ENCODE data around the gene PHC2. TPM values are rescaled to one million over a fixed set of nuclear protein-coding genes. Genes with fewer than 3 reads are reported as not detected.

Gene PHC2
- total RNA-seq, 2 experiments from 2014 or later, result 34.0 to 35.0 TPM

GRCh38 chr1:33344896-33345560 is 85.9 kb downstream of the PHC2 start:
- H3K79me2 ChIP-seq (ENCODE audit: insufficient read depth, low read depth, low read length), result peaks cover 14% of the 10 kb centered on the region; the same call in 1 of the 2 replicates
- H3K36me3 ChIP-seq (ENCODE audit: insufficient read depth, low read length), result peaks cover 14% of the 10 kb centered on the region; the same call in 1 of the 2 replicates
- no peaks in the 10 kb centered on the region for H3K9me2 ChIP-seq (ENCODE audit: insufficient read depth, low read length)
- peaks cover 39% of the 10 kb centered on the region for H3K4me1 ChIP-seq (ENCODE audit: insufficient read depth, low read length, poor library complexity, severe bottlenecking)
- POLR2A ChIA-PET, result no interaction called here
- no peaks in the 10 kb centered on the region for H3K9me3 ChIP-seq (ENCODE audit: low read length)
- CTCF ChIA-PET (ENCODE audit: unreplicated experiment), result no interaction called here
- DNase-seq (ENCODE audit: low spot score), result no peak
- TF ChIP-seq CTCF (conservative IDR thresholded peaks at IDR 0.05; ENCODE audit: low read length), result no peak
- no peak for TF ChIP-seq EZH2phosphoT487 (IDR thresholded peaks at IDR 0.05; ENCODE audit: borderline replicate concordance, low read depth, low read length)
- intact Hi-C loops (cut with micrococcal nuclease; ENCODE audit: unreplicated experiment), result no loop called here
- H3K4me3 ChIP-seq (ENCODE audit: low read depth, low read length, poor library complexity, severe bottlenecking), result no peak overlapping the region
- H3K27ac ChIP-seq (ENCODE audit: low read depth, low read length, poor library complexity, severe bottlenecking), result no peak overlapping the region
- no peak overlapping the region for H2AFZ ChIP-seq (ENCODE audit: low read length)
- BruUV-seq (replicated peaks), result no TSS peak
- no peak overlapping the region for H3K4me2 ChIP-seq (ENCODE audit: low read length)
- H4K20me1 ChIP-seq (ENCODE audit: insufficient read depth, low read length), result peaks cover 21% of the 10 kb centered on the region; the same call in 1 of the 2 replicates

- H3K79me2 ChIP-seq (ENCODE audit: insufficient read depth, low read depth, low read length), result peaks cover 10% of the 10 kb centered on the region; the same call in 1 of the 2 replicates
- no peak overlapping the region for H3K4me3 ChIP-seq (ENCODE audit: low read depth, low read length, poor library complexity, severe bottlenecking)
- no peak for TF ChIP-seq CTCF (conservative IDR thresholded peaks at IDR 0.05; ENCODE audit: low read length)
- TF ChIP-seq EZH2phosphoT487 (IDR thresholded peaks at IDR 0.05; ENCODE audit: borderline replicate concordance, low read depth, low read length), result no peak
- H3K27ac ChIP-seq (ENCODE audit: low read depth, low read length, poor library complexity, severe bottlenecking), result no peak overlapping the region
- peaks cover 45% of the 10 kb centered on the region for H3K4me1 ChIP-seq (ENCODE audit: insufficient read depth, low read length, poor library complexity, severe bottlenecking)
- H2AFZ ChIP-seq (ENCODE audit: low read length), result no peak overlapping the region
- BruUV-seq (replicated peaks), result no TSS peak
- H3K9me2 ChIP-seq (ENCODE audit: insufficient read depth, low read length), result no peaks in the 10 kb centered on the region
- peaks cover 14% of the 10 kb centered on the region; the same call in 1 of the 2 replicates for H3K36me3 ChIP-seq (ENCODE audit: insufficient read depth, low read length)
- no peak for DNase-seq (ENCODE audit: low spot score)
- H4K20me1 ChIP-seq (ENCODE audit: insufficient read depth, low read length), result peaks cover 18% of the 10 kb centered on the region; the same call in 1 of the 2 replicates
- ChIA-PET CTCF (ENCODE audit: unreplicated experiment) (no interaction called here), POLR2A (interaction anchor here (0.6 kb wide), 1 partner anchor 1736 kb away, joined by 4 read pairs; the partner anchor contains the start of gene ZMYM1)
- no peak overlapping the region for H3K4me2 ChIP-seq (ENCODE audit: low read length)
- intact Hi-C loops (cut with micrococcal nuclease; ENCODE audit: unreplicated experiment), result no loop called here
- H3K9me3 ChIP-seq (ENCODE audit: low read length), result no peaks in the 10 kb centered on the region
Measured at GRCh38 chr1:33343539-33343938, 87.4 kb downstream of the PHC2 start.

Data from OCI-LY7 (cell line).